Coronary artery (tissue), 2 donors: ENCODE measurements around the gene ZNF93.
"Not testable (repeated sequence)": the region's sequence is repeated elsewhere in the genome, so short reads cannot be mapped to it uniquely, and the experiment has no call there.

Source experiments
- DNase-seq: peaks from one replicate; pipeline ENCODE4 v3.0.0-alpha.2; 2017; ENCODE audit warnings: low spot score
- H3K27ac ChIP-seq, 2 donors: fragments of 200-600 bp; sonication (generic); one replicate each; pipeline ENCODE4 v1.5.1; 2016 to 2019
- H3K4me3 ChIP-seq: fragments of 200-600 bp; sonication (generic); 2 replicates; pipeline ENCODE4 v1.5.1; 2016; ENCODE audit warnings: mild to moderate bottlenecking, moderate library complexity
- TF ChIP-seq, protein P1 (sequence below): fragments of 200-600 bp; sonication (generic); IDR thresholded peaks from one replicate; pipeline ENCODE4 v1.5.1; 2019; ENCODE audit warnings: antibody characterized with exemption

The ZNF93 gene

DNA sequence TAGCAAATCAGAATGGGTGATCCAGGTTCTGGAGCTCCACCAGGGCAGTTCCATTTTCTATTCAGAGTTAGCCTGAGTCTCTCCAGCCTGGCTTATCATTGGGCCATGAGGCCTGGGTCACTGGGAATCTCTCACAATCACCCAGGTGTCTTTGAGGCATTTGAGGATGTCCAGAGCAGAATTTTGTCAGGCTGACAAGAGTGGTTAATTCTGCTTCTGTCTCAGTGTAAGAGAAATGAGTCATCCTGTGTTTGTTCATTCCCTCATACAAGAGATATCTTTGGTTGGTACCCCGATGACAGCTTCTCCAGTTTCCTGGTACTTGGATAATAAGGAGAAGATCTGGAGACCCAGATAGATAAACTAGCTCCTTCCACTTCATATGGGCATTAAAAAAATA, 10.4 kb downstream of the ZNF93 start:
- TF ChIP-seq, protein P1, sequence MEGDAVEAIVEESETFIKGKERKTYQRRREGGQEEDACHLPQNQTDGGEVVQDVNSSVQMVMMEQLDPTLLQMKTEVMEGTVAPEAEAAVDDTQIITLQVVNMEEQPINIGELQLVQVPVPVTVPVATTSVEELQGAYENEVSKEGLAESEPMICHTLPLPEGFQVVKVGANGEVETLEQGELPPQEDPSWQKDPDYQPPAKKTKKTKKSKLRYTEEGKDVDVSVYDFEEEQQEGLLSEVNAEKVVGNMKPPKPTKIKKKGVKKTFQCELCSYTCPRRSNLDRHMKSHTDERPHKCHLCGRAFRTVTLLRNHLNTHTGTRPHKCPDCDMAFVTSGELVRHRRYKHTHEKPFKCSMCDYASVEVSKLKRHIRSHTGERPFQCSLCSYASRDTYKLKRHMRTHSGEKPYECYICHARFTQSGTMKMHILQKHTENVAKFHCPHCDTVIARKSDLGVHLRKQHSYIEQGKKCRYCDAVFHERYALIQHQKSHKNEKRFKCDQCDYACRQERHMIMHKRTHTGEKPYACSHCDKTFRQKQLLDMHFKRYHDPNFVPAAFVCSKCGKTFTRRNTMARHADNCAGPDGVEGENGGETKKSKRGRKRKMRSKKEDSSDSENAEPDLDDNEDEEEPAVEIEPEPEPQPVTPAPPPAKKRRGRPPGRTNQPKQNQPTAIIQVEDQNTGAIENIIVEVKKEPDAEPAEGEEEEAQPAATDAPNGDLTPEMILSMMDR = no peak

DNA sequence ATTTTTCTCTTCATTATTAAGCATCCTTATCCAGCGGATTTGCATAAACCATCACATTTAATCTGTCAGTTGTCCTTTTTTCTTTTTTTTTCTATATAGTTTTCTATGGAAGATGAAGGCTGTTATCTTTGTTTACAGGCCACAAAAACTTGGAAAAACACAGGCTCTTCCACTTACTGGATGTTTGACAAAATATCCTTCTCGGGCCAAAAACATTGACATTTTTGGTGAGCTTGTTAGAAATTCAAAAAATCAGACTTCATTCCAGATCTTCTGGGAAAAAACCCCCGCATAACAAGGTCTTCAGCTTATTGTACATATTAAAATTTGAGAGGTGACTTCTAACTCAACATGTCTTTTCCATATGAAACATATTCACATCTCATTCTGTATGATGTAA, 13.8 kb downstream of the ZNF93 start:
- H3K27ac ChIP-seq = no peak overlapping the region
- H3K4me3 ChIP-seq = no peak overlapping the region
- TF ChIP-seq, protein P1 = no peak
- DNase-seq = no peak

More for the DNA sequence above, 10.4 kb downstream of the ZNF93 start:
- no peak overlapping the region for H3K4me3 ChIP-seq
- DNase-seq = no peak
- H3K27ac ChIP-seq = no peak overlapping the region

DNA sequence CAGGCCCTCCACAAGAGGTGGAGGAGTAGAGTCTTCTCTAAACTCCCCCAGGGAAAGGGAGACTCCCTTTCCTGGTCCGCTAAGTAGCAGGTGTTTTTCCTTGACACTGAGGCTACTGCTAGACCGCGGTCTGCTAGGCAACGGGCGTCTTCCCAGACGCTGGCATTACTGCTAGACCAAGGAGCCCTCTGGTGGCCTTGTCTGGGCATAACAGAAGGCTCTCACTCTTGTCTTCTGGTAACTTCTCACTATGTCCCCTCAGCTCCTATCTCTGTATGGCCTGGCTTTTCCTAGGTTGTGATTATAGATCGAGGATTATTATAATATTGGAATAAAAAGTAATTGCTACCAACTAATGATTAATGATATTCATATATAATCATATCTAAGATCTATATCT, 29.7 kb downstream of the ZNF93 start:
- TF ChIP-seq, protein P1 = peak; percentile 19
- not testable (repeated sequence) for DNase-seq, H3K4me3 ChIP-seq, H3K27ac ChIP-seq

DNA sequence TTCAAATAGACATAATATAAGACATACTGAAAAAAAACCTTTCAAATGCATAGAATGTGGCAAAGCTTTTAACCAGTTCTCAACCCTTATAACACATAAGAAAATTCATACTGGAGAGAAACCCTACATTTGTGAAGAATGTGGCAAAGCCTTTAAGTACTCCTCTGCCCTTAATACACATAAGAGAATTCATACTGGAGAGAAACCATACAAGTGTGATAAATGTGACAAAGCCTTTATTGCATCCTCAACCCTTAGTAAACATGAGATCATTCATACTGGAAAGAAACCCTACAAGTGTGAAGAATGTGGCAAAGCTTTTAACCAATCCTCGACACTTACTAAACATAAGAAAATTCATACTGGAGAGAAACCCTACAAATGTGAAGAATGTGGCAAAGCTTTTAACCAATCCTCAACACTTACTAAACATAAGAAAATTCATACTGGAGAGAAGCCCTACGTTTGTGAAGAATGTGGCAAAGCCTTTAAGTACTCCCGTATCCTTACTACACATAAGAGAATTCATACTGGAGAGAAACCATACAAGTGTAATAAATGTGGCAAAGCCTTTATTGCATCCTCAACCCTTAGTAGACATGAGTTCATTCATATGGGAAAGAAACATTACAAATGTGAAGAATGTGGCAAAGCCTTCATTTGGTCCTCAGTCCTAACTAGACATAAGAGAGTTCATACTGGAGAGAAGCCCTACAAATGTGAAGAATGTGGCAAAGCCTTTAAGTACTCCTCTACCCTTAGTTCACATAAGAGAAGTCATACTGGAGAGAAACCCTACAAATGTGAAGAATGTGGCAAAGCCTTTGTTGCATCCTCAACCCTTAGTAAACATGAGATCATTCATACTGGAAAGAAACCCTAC, 32.9 kb downstream of the ZNF93 start:
- H3K4me3 ChIP-seq = peak overlapping the region; percentile 17
- DNase-seq, H3K27ac ChIP-seq: not testable (repeated sequence)

DNA sequence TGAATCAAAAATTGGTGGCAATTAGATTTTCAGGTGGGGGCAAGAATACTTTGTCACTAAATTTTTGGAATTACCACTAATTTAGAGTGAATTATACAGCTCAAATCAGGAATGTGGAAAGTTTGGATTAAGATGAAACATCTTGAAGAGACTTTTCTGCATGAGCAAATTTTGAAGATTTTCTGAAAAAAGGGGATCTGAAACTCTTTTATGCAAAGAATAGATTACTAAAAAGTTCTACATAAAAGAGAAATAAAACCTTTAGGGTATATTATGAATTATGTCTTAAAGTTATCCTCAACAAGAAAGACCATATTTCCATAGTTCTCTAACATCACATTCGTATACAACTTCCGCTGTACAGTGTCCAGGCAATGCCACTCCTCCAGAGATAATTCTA, 36.7 kb downstream of the ZNF93 start:
- DNase-seq = no peak
- H3K27ac ChIP-seq = no peak overlapping the region
- TF ChIP-seq, protein P1 = no peak
- H3K4me3 ChIP-seq = no peak overlapping the region

DNA sequence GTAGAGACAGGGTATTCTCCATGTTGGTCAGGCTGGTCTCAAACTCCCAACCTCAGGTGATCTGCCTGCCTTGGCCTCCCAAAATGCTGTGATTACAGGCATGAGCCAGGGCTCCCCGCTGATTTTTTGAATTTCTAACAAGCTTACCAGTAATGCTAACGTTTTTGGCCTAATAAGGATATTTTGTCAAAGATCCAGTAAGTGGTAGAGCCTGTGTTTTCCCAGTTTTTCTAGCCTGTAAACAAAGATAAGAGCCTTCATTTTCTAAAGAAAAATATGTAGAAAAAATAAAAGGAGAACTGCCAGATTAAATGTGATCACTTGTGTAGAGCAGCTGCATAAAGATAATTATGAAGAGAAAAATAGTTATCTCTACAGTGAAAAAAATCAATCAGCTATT, 37.7 kb downstream of the ZNF93 start:
- TF ChIP-seq, protein P1 = no peak

DNA sequence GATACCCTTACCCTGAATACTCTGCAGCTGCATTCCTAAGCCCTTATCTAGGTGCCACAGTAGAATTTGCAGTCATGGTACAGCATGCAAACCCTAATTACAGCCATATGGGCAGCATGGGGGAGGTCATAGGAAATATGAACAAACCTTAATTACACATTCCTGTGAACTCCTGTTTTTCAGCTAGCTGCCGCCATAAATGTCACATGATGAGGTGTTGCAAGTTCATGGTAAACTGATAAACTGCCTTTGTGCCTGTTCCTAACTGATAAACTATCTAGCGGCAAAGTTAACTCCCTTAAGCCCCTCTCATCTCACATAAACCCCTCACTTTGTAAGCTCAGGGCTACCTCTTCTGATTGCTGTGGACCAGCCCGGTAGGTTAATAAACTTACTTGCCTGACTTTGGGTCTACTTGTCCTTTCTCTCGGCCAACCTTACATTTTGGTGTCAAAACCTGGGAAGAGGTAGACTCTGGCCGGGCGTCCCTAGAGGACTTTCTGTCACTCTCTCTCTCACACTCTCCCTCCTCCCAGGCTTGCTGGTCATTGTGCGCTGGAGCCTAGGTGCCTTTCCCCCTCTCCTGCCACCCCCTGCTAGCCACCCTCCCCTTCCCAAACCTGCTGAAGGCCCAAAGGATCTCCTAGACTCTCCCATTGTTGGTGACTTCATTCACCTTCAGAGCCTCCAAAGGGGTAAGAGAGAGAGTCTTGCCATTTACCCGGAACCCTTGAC, 43.3 kb downstream of the ZNF93 start:
- DNase-seq = no peak
- TF ChIP-seq, protein P1 = no peak
- Histone ChIP-seq H3K27ac (no peak overlapping the region), H3K4me3 (no peak overlapping the region)

More for the DNA sequence above, 37.7 kb downstream of the ZNF93 start:
- no peak for DNase-seq
- H3K27ac ChIP-seq = no peak overlapping the region
- no peak overlapping the region for H3K4me3 ChIP-seq
